ENCODE data around the gene APOA1.

DNA sequence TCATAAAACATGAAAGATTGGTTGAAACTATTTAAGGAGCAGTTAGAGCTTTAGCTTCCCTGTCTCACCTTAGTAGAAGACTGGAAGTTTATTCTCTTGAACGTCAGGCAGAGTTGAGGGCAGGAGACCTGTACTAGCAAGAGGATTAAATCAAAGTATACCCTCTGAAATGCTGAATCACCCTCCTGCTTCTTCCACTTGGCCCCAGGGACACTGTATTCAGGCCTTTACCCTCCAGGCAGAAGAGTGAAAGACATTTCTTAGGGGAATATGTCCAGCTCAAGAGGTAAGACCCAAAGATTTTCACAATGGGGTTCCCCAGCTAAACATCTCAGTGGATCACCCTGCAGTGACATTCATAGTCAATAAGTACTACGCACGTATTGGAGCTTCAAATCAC is 26.2 kb downstream of the APOA1 start:
- TF ChIP-seq POLR2AphosphoS5 (IDR thresholded peaks at IDR 0.05; ENCODE audit: low read depth, low read length) (no peak), SIN3A (IDR thresholded peaks at IDR 0.05; ENCODE audit: borderline replicate concordance, insufficient read depth, low read length) (no peak), TAF1 (IDR thresholded peaks at IDR 0.05; ENCODE audit: borderline replicate concordance, insufficient read depth, low read length) (no peak), FOXP2 (optimal IDR thresholded peaks at IDR 0.05; ENCODE audit: borderline replicate concordance, extremely low read depth, extremely low read length, insufficient read depth) (no peak)
- TF ChIP-seq, protein P1, sequence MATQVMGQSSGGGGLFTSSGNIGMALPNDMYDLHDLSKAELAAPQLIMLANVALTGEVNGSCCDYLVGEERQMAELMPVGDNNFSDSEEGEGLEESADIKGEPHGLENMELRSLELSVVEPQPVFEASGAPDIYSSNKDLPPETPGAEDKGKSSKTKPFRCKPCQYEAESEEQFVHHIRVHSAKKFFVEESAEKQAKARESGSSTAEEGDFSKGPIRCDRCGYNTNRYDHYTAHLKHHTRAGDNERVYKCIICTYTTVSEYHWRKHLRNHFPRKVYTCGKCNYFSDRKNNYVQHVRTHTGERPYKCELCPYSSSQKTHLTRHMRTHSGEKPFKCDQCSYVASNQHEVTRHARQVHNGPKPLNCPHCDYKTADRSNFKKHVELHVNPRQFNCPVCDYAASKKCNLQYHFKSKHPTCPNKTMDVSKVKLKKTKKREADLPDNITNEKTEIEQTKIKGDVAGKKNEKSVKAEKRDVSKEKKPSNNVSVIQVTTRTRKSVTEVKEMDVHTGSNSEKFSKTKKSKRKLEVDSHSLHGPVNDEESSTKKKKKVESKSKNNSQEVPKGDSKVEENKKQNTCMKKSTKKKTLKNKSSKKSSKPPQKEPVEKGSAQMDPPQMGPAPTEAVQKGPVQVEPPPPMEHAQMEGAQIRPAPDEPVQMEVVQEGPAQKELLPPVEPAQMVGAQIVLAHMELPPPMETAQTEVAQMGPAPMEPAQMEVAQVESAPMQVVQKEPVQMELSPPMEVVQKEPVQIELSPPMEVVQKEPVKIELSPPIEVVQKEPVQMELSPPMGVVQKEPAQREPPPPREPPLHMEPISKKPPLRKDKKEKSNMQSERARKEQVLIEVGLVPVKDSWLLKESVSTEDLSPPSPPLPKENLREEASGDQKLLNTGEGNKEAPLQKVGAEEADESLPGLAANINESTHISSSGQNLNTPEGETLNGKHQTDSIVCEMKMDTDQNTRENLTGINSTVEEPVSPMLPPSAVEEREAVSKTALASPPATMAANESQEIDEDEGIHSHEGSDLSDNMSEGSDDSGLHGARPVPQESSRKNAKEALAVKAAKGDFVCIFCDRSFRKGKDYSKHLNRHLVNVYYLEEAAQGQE (IDR thresholded peaks at IDR 0.05; ENCODE audit: insufficient read depth in 1 of 2, low read depth in 2 of 2, low read length in 2 of 2) = no peak

Data from PFSK-1 (cell line).